HepG2 (cell line): ENCODE data around the gene CCNA2. TPM values are rescaled to one million over a fixed set of nuclear protein-coding genes. Genes with fewer than 3 reads are reported as not detected.

ENCODE experiments used
- CC2D1A ChIP-seq: sonication (generic); formaldehyde crosslinking; IDR thresholded peaks from 2 replicates; pipeline ENCODE4 v1.8.1; 2023; ENCODE audit warnings: mild to moderate bottlenecking, missing genetic modification reagents
- CHD4 ChIP-seq: fragments of 200-600 bp; sonication (generic); IDR thresholded peaks from 2 replicates; pipeline ENCODE4 v1.7.0; 2017; ENCODE audit warnings: mild to moderate bottlenecking, low read length, borderline replicate concordance
- CSRNP2 ChIP-seq: sonication (generic); formaldehyde crosslinking; conservative IDR thresholded peaks from 2 replicates; pipeline ENCODE4 v1.8.0; 2022; ENCODE audit warnings: low read depth, missing genetic modification reagents
- DZIP1 ChIP-seq: sonication (generic); formaldehyde crosslinking; IDR thresholded peaks from 2 replicates; pipeline ENCODE4 v1.5.0; 2020; ENCODE audit warnings: mild to moderate bottlenecking, missing genetic modification reagents
- FOXA3 ChIP-seq: IDR thresholded peaks from 2 replicates; pipeline ENCODE4 v1.6.1; 2016; ENCODE audit warnings: missing genetic modification reagents, missing compliant biosample characterization
- HNF4G ChIP-seq, 2 experiments: sonication (generic) in 1 of 2; formaldehyde crosslinking in 1 of 2; IDR thresholded peaks; 2 replicates each; pipeline versions ENCODE4 v1.4.0 to v1.6.1; 2011 to 2020; ENCODE audit warnings: borderline replicate concordance in 2 of 2, low read depth in 2 of 2, mild to moderate bottlenecking in 2 of 2, low read length in 1 of 2, missing genetic modification reagents in 1 of 2, moderate library complexity in 1 of 2
- IRF1 ChIP-seq: sonication (generic); formaldehyde crosslinking; IDR thresholded peaks from 2 replicates; pipeline ENCODE4 v1.4.0; 2020; ENCODE audit warnings: low read depth, mild to moderate bottlenecking, missing genetic modification reagents
- KDM3A ChIP-seq: IDR thresholded peaks from 2 replicates; pipeline ENCODE4 v1.6.1; 2018; ENCODE audit warnings: low read depth, missing compliant biosample characterization
- KLF13 ChIP-seq: sonication (generic); formaldehyde crosslinking; IDR thresholded peaks from 2 replicates; pipeline ENCODE4 v1.4.0; 2020; ENCODE audit warnings: mild to moderate bottlenecking, missing genetic modification reagents
- MAFK ChIP-seq, 2 experiments: IDR thresholded peaks in 1 of 2; conservative IDR thresholded peaks in 1 of 2; 2 replicates each; pipeline ENCODE4 v1.6.1; 2011; ENCODE audit warnings: improper control_type of control experiment in 2 of 2, low read length in 2 of 2
- MLLT10 ChIP-seq: sonication (generic); formaldehyde crosslinking; IDR thresholded peaks from 2 replicates; pipeline ENCODE4 v1.4.0; 2020; ENCODE audit warnings: missing genetic modification reagents
- NCOA5 ChIP-seq: sonication (generic); formaldehyde crosslinking; IDR thresholded peaks from 2 replicates; pipeline ENCODE4 v1.4.0; 2020; ENCODE audit warnings: missing genetic modification reagents
- RBAK ChIP-seq: sonication (generic); formaldehyde crosslinking; IDR thresholded peaks from 2 replicates; pipeline ENCODE4 v1.5.1; 2020; ENCODE audit warnings: mild to moderate bottlenecking, missing genetic modification reagents
- SIX1 ChIP-seq: sonication (generic); formaldehyde crosslinking; IDR thresholded peaks from 2 replicates; pipeline ENCODE4 v1.4.0; 2020; ENCODE audit warnings: missing genetic modification reagents, borderline replicate concordance
- TFAP4 ChIP-seq: sonication (generic); IDR thresholded peaks from 2 replicates; pipeline ENCODE4 v1.6.1; 2016; ENCODE audit warnings: low read depth, borderline replicate concordance
- ZBTB10 ChIP-seq: sonication (generic); formaldehyde crosslinking; IDR thresholded peaks from 2 replicates; pipeline ENCODE4 v1.4.0; 2020; ENCODE audit warnings: missing genetic modification reagents, borderline replicate concordance
- ZEB1 ChIP-seq: IDR thresholded peaks from 2 replicates; pipeline ENCODE4 v1.6.1; 2012; ENCODE audit warnings: mild to moderate bottlenecking, low read depth, inconsistent platforms; ENCODE audit not compliant: insufficient replicate concordance
- ZNF121 ChIP-seq: sonication (generic); formaldehyde crosslinking; IDR thresholded peaks from 2 replicates; pipeline ENCODE4 v1.5.0; 2020; ENCODE audit warnings: mild to moderate bottlenecking, missing genetic modification reagents
- ZNF691 ChIP-seq: sonication (generic); formaldehyde crosslinking; IDR thresholded peaks from 2 replicates; pipeline ENCODE4 v1.4.0; 2020; ENCODE audit warnings: missing genetic modification reagents, low read depth, mild to moderate bottlenecking, borderline replicate concordance
- polyA plus RNA-seq, 8 experiments: library from polyadenylated mRNA; depleted of rRNA in 3 of 8; stranded (reverse) in 7 of 8; unstranded in 1 of 8; fragments of >200 nt; fragmentation: Illumina TruSeq in 4 of 8; extraction: Trizol in 4 of 8; gene quantifications; 2 replicates each; pipeline versions ENCODE4 v1.2.1 to v1.2.3, GENCODE V29; 2011 to 2016; ENCODE audit warnings: low read depth in 4 of 8, missing spikeins in 1 of 8, mixed read lengths in 1 of 8; ENCODE audit not compliant: insufficient read depth in 1 of 8
- total RNA-seq, 5 experiments: library from RNA; depleted of rRNA; stranded (reverse); fragments of >200 nt; fragmentation: Illumina TruSeq; extraction: Trizol; gene quantifications; 2 replicates each; pipeline ENCODE4 v1.2.3, GENCODE V29; 2016; ENCODE audit warnings: low read depth in 1 of 5

Gene CCNA2
- total and polyA plus RNA-seq, 2 of the 13 experiments (the other 11 are each of a cell fraction or from before 2014, with no cell fraction given) = 31.3 to 105 TPM

GRCh38 chr4:121822796-121823504 is 733 bp downstream of the CCNA2 start (continued):
- TF ChIP-seq CHD4 (no peak), ZBTB10 (no peak), CC2D1A (no peak), FOXA3 (CRISPR knock-in tag) (no peak), NCOA5 (CRISPR knock-in tag) (no peak), IRF1 (CRISPR knock-in tag) (no peak), KLF13 (CRISPR knock-in tag) (no peak), HNF4G (IDR thresholded peaks at IDR 0.05; ENCODE audit: borderline replicate concordance, low read depth, low read length) (no peak), HNF4G (CRISPR knock-in tag; IDR thresholded peaks at IDR 0.05; ENCODE audit: borderline replicate concordance, low read depth) (no peak), CSRNP2 (CRISPR knock-in tag) (no peak), ZNF121 (CRISPR knock-in tag) (no peak), KDM3A (CRISPR knock-in tag) (0 out of 2 replicates have a peak, but pooled peaks have one; percentile 1), DZIP1 (no peak), ZEB1 (no peak), SIX1 (0 out of 2 replicates have a peak, but pooled peaks have one; percentile 5), RBAK (no peak), MLLT10 (CRISPR knock-in tag) (no peak), ZNF691 (CRISPR knock-in tag) (no peak), MAFK (conservative IDR thresholded peaks at IDR 0.05 in 1 of 2, IDR thresholded peaks at IDR 0.05 in 1 of 2; ENCODE audit: low read length in 2 of 2) (no peak), TFAP4 (no peak)
